PC-9 (cell line): ENCODE results near the gene HEATR5B. TPM values are rescaled to one million over a fixed set of nuclear protein-coding genes. Genes with fewer than 3 reads are reported as not detected.

Experiments used
- BruUV-seq: library from RNA; stranded (reverse); fragments of 400-500 nt; replicated peaks from 2 replicates; lab custom pipeline; 2021; lab: Mats Ljungman, UMichigan
- CTCF ChIA-PET: fragments of 300-600 bp; sonication (Branson Sonifier 250); formaldehyde crosslinking; loops from one replicate; lab custom pipeline; 2022; ENCODE audit warnings: antibody characterized with exemption; lab: Charles Lee
- POLR2A ChIA-PET: fragments of 300-600 bp; sonication (Branson Sonifier 250); formaldehyde crosslinking; loops from one replicate; lab custom pipeline; 2022; ENCODE audit warnings: antibody characterized with exemption; ENCODE audit not compliant: unreplicated experiment; lab: Charles Lee
- DNase-seq, 2 experiments: peaks; one replicate each; pipeline versions ENCODE4 v3.0.0 to v3.0.0-alpha.2; 2015 to 2022; ENCODE audit warnings: mixed read lengths in 1 of 2
- H2AFZ ChIP-seq: fragments of 200-600 bp; sonication (generic); 2 replicates; pipeline ENCODE4 v1.8.1; 2017; ENCODE audit warnings: antibody characterized with exemption
- H3F3A ChIP-seq: fragments of 200-600 bp; sonication (generic); 2 replicates; pipeline ENCODE4 v1.8.1; 2017; ENCODE audit warnings: antibody characterized with exemption, mild to moderate bottlenecking, low read depth; ENCODE audit not compliant: insufficient read depth
- H3K27ac ChIP-seq: fragments of 200-600 bp; sonication (generic); 2 replicates; pipeline ENCODE4 v1.6.1; 2016; ENCODE audit warnings: mixed run types
- H3K27me3 ChIP-seq: fragments of 200-600 bp; sonication (generic); 2 replicates; pipeline ENCODE4 v1.6.1; 2016; ENCODE audit warnings: low read depth, mixed run types; ENCODE audit not compliant: insufficient read depth
- H3K36me3 ChIP-seq: fragments of 200-600 bp; sonication (generic); 2 replicates; pipeline ENCODE4 v1.6.1; 2016; ENCODE audit warnings: low read depth, mixed run types
- H3K4me1 ChIP-seq: fragments of 200-600 bp; sonication (generic); replicated peaks from 2 replicates; pipeline ENCODE4 v1.6.1; 2016; ENCODE audit warnings: mixed run types; ENCODE audit not compliant: insufficient read depth
- H3K4me2 ChIP-seq: fragments of 200-600 bp; sonication (generic); 2 replicates; pipeline ENCODE4 v1.6.1; 2017; ENCODE audit warnings: mixed run types
- H3K4me3 ChIP-seq: fragments of 200-600 bp; sonication (generic); 2 replicates; pipeline ENCODE4 v1.6.1; 2016; ENCODE audit warnings: mixed run types
- H3K79me2 ChIP-seq: fragments of 200-600 bp; sonication (generic); 2 replicates; pipeline ENCODE4 v1.6.1; 2017; ENCODE audit warnings: low read depth, mixed run types
- H3K9me2 ChIP-seq: fragments of 200-600 bp; sonication (generic); 2 replicates; pipeline ENCODE4 v1.8.1; 2017; ENCODE audit warnings: mild to moderate bottlenecking; ENCODE audit not compliant: insufficient read depth
- H3K9me3 ChIP-seq: fragments of 200-600 bp; sonication (generic); 2 replicates; pipeline ENCODE4 v1.8.1; 2016; ENCODE audit warnings: low read depth; ENCODE audit not compliant: insufficient read depth
- H4K20me1 ChIP-seq: fragments of 200-600 bp; sonication (generic); 2 replicates; pipeline ENCODE4 v1.8.1; 2017; ENCODE audit not compliant: insufficient read depth
- EZH2 ChIP-seq: fragments of 200-600 bp; sonication (generic); IDR thresholded peaks from 2 replicates; pipeline ENCODE4 v1.8.0; 2017; ENCODE audit warnings: antibody characterized with exemption, low read depth
- intact Hi-C: fragments of 100-400 bp; cut with micrococcal nuclease; formaldehyde crosslinking; loops from one replicate; pipeline ENCODE4 v1.10.0; 2022; ENCODE audit not compliant: unreplicated experiment
- total RNA-seq: library from RNA; stranded (reverse); gene quantifications from 2 replicates; pipeline ENCODE4 v1.2.3, GENCODE V29; 2021
- TF ChIP-seq, protein P1 (sequence below): fragments of 200-600 bp; sonication (generic); conservative IDR thresholded peaks from 2 replicates; pipeline ENCODE4 v1.6.1; 2017; ENCODE audit warnings: mixed run types, antibody characterized with exemption, mild to moderate bottlenecking, moderate library complexity

HEATR5B gene
- total RNA-seq, 1 experiment from 2014 or later = 13.0 TPM

DNA sequence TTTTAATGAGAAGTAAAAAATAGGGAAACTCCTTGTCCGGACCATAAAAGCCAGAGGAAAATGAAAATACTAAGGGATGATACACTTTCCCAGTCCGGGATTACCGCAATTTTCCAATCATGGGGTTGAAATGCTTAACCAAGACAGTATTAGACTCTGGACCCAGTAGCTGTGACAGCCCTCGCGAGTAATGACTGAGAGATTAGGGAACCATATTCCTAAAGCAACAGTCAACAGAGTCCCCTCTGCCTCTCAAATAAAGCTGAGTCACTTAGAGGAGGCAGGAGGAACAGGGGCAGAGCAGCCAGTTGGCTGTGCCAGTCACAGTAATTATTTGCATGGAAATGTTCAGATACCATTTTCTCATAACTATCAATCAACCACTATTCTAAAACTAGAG lies 35.0 kb upstream of the HEATR5B start:
- Histone ChIP-seq H2AFZ (no peak overlapping the region), H3F3A (no peaks in the 10 kb centered on the region), H3K27ac (no peak overlapping the region), H3K4me1 (no peaks in the 10 kb centered on the region), H3K9me3 (no peaks in the 10 kb centered on the region), H3K9me2 (no peaks in the 10 kb centered on the region), H4K20me1 (no peaks in the 10 kb centered on the region), H3K79me2 (no peaks in the 10 kb centered on the region), H3K4me2 (no peak overlapping the region), H3K27me3 (no peaks in the 10 kb centered on the region), H3K36me3 (peaks cover 12% of the 10 kb centered on the region; the same call in 1 of the 2 replicates), H3K4me3 (no peak overlapping the region)
- no peak for DNase-seq
- TF ChIP-seq EZH2 = no peak
- TF ChIP-seq, protein P1, sequence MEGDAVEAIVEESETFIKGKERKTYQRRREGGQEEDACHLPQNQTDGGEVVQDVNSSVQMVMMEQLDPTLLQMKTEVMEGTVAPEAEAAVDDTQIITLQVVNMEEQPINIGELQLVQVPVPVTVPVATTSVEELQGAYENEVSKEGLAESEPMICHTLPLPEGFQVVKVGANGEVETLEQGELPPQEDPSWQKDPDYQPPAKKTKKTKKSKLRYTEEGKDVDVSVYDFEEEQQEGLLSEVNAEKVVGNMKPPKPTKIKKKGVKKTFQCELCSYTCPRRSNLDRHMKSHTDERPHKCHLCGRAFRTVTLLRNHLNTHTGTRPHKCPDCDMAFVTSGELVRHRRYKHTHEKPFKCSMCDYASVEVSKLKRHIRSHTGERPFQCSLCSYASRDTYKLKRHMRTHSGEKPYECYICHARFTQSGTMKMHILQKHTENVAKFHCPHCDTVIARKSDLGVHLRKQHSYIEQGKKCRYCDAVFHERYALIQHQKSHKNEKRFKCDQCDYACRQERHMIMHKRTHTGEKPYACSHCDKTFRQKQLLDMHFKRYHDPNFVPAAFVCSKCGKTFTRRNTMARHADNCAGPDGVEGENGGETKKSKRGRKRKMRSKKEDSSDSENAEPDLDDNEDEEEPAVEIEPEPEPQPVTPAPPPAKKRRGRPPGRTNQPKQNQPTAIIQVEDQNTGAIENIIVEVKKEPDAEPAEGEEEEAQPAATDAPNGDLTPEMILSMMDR = no peak
- no TSS peak for BruUV-seq
- CTCF ChIA-PET = no interaction called here
- POLR2A ChIA-PET = no interaction called here
- intact Hi-C loops = no loop called here

DNA sequence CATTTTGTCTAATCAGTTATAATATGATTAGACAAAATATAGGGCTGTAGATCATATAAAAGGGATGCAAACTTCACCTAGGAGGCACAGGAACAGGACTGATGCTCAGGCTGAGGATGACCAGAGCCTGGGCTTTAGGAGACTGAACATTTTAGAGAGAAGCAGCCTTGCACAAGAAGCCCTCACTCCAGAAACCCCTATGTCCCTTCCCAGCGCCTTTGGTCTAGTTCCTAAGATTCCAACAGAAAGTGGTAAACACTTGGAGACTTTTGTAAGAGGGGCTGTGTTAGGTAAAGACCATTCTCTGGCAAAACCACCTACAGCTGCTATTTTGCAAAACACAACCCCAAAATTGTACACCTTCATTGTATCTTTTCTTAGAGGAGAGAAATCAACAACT lies 33.4 kb upstream of the HEATR5B start:
- Histone ChIP-seq H3K9me3 (no peaks in the 10 kb centered on the region), H2AFZ (no peak overlapping the region), H3F3A (no peaks in the 10 kb centered on the region; the same call in 1 of the 2 replicates), H3K9me2 (no peaks in the 10 kb centered on the region), H4K20me1 (no peaks in the 10 kb centered on the region), H3K36me3 (peaks cover 12% of the 10 kb centered on the region; the same call in 1 of the 2 replicates), H3K4me3 (no peak overlapping the region), H3K4me1 (no peaks in the 10 kb centered on the region), H3K79me2 (no peaks in the 10 kb centered on the region), H3K4me2 (no peak overlapping the region), H3K27ac (no peak overlapping the region), H3K27me3 (no peaks in the 10 kb centered on the region)
- intact Hi-C loops = no loop called here
- POLR2A ChIA-PET = no interaction called here
- BruUV-seq = no TSS peak
- no peak for TF ChIP-seq EZH2
- TF ChIP-seq, protein P1 = no peak
- CTCF ChIA-PET = no interaction called here
- DNase-seq = no peak

- H2AFZ ChIP-seq = no peak overlapping the region
- H3K9me3 ChIP-seq = no peaks in the 10 kb centered on the region
- H3K27me3 ChIP-seq = no peaks in the 10 kb centered on the region
- DNase-seq = no peak
- no peaks in the 10 kb centered on the region for H3K4me1 ChIP-seq
- H3F3A ChIP-seq = peaks cover 3% of the 10 kb centered on the region; the same call in 1 of the 2 replicates
- ChIA-PET CTCF (no interaction called here), POLR2A (no interaction called here)
- no peaks in the 10 kb centered on the region for H3K79me2 ChIP-seq
- H3K36me3 ChIP-seq = peaks cover 13% of the 10 kb centered on the region
- no peak overlapping the region for H3K4me3 ChIP-seq
- intact Hi-C loops = no loop called here
- TF ChIP-seq, protein P1 = no peak
- no peak for TF ChIP-seq EZH2
- H3K4me2 ChIP-seq = no peak overlapping the region
- no peaks in the 10 kb centered on the region for H4K20me1 ChIP-seq
- no peaks in the 10 kb centered on the region for H3K9me2 ChIP-seq
- H3K27ac ChIP-seq = no peak overlapping the region
- no TSS peak for BruUV-seq
Observed at GRCh38 chr2:37111958-37112357, 27.8 kb upstream of the HEATR5B start.
